Smooth muscle cell (in vitro differentiated cells): ENCODE results near the gene ALOX15B. TPM values are rescaled to one million over a fixed set of nuclear protein-coding genes. Genes with fewer than 3 reads are reported as not detected.

Experiments
- DNase-seq: peaks from one replicate; lab custom pipeline; 2025; ENCODE audit not compliant: unreplicated experiment; lab: John Stamatoyannopoulos, UW
- H2AFZ ChIP-seq: fragments of 200-600 bp; sonication (generic); 2 replicates; pipeline ENCODE4 v1.6.0; 2016; ENCODE audit warnings: antibody characterized with exemption, low read depth, mild to moderate bottlenecking
- H3F3A ChIP-seq: fragments of 200-600 bp; sonication (generic); 2 replicates; pipeline ENCODE4 v1.6.0; 2017; ENCODE audit warnings: antibody characterized with exemption, low read depth
- H3K27ac ChIP-seq: fragments of 200-600 bp; sonication (generic); 2 replicates; pipeline ENCODE4 v1.5.1; 2016; ENCODE audit warnings: low read depth, mild to moderate bottlenecking
- H3K27me3 ChIP-seq: fragments of 200-600 bp; sonication (generic); 2 replicates; pipeline ENCODE4 v1.6.1; 2016; ENCODE audit warnings: low read depth, mild to moderate bottlenecking
- H3K36me3 ChIP-seq: fragments of 200-600 bp; sonication (generic); 2 replicates; pipeline ENCODE4 v1.5.1; 2016; ENCODE audit warnings: low read depth
- H3K4me1 ChIP-seq: fragments of 200-600 bp; sonication (generic); 2 replicates; pipeline ENCODE4 v1.5.1; 2016; ENCODE audit warnings: low read depth
- H3K4me2 ChIP-seq: fragments of 200-600 bp; sonication (generic); 2 replicates; pipeline ENCODE4 v1.6.0; 2016; ENCODE audit warnings: mild to moderate bottlenecking
- H3K4me3 ChIP-seq: fragments of 200-600 bp; sonication (generic); 2 replicates; pipeline ENCODE4 v1.5.1; 2016; ENCODE audit warnings: mild to moderate bottlenecking
- H3K79me2 ChIP-seq: fragments of 200-600 bp; sonication (generic); 2 replicates; pipeline ENCODE4 v1.6.0; 2016; ENCODE audit warnings: low read depth, mild to moderate bottlenecking
- H3K9ac ChIP-seq: fragments of 200-600 bp; sonication (generic); 2 replicates; pipeline ENCODE4 v1.6.0; 2016; ENCODE audit warnings: low read depth
- H3K9me3 ChIP-seq: fragments of 200-600 bp; sonication (generic); replicated peaks from 2 replicates; pipeline ENCODE4 v1.5.1; 2016; ENCODE audit warnings: low read depth
- H4K20me1 ChIP-seq: fragments of 200-600 bp; sonication (generic); 2 replicates; pipeline ENCODE4 v1.6.0; 2016; ENCODE audit warnings: low read depth
- WGBS: methylation state at CpG from one replicate; pipeline ENCODE4 v1.1.7; 2016; ENCODE audit warnings: low lambda C conversion rate; 5-methylcytosine and 5-hydroxymethylcytosine counted together
- polyA plus RNA-seq: library from polyadenylated mRNA; unstranded; fragments of >200 nt; fragmentation: Nextera tagmentation; extraction: Ambion mirVana; gene quantifications from 2 replicates; pipeline ENCODE4 v1.2.1, GENCODE V29; 2016
- total RNA-seq: library from RNA; depleted of rRNA; stranded (reverse); fragments of >200 nt; gene quantifications from 2 replicates; pipeline ENCODE4 v1.2.3, GENCODE V29; 2014
- TF ChIP-seq, protein P1 (sequence below): fragments of 200-600 bp; sonication (generic); IDR thresholded peaks from 2 replicates; pipeline ENCODE4 v1.5.1; 2017; ENCODE audit warnings: borderline replicate concordance, mild to moderate bottlenecking, antibody characterized with exemption; ENCODE audit not compliant: insufficient read depth, poor library complexity, severe bottlenecking

Gene ALOX15B
- total and polyA plus RNA-seq, 2 experiments from 2014 or later, result 0.27 to 0.69 TPM

DNA sequence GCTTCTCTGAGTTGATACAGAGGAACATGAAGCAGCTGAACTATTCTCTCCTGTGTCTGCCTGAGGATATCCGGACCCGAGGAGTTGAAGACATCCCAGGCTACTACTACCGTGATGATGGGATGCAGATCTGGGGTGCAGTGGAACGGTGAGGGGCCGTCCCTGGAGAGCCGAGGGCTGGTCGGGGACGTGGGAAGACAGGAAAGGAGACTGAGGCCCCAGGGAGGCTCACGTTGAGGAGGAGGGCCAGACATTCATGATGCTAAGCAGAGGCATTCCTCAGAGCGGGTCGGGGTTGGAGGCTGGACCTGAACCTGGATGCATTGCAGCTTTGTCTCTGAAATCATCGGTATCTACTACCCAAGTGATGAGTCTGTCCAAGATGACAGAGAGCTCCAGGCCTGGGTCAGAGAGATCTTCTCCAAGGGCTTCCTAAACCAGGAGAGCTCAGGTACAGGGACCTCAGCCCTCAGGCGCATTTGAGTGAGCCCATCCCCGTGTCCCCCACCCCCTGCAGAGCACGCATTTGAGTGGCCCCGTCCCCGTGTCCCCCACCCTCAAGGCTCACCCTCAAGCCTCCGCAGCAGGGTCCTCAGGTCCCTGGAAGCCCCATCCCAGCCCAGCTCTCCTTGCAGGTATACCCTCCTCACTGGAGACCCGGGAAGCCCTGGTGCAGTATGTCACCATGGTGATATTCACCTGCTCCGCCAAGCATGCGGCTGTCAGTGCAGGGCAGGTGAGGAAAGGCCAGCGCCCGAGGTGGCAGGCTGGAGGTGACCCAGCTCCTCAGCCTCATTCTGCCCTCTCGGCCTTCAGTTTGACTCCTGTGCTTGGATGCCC lies 8.3 kb downstream of the ALOX15B start:
- H3K4me3 ChIP-seq, result no peak overlapping the region
- TF ChIP-seq, protein P1, sequence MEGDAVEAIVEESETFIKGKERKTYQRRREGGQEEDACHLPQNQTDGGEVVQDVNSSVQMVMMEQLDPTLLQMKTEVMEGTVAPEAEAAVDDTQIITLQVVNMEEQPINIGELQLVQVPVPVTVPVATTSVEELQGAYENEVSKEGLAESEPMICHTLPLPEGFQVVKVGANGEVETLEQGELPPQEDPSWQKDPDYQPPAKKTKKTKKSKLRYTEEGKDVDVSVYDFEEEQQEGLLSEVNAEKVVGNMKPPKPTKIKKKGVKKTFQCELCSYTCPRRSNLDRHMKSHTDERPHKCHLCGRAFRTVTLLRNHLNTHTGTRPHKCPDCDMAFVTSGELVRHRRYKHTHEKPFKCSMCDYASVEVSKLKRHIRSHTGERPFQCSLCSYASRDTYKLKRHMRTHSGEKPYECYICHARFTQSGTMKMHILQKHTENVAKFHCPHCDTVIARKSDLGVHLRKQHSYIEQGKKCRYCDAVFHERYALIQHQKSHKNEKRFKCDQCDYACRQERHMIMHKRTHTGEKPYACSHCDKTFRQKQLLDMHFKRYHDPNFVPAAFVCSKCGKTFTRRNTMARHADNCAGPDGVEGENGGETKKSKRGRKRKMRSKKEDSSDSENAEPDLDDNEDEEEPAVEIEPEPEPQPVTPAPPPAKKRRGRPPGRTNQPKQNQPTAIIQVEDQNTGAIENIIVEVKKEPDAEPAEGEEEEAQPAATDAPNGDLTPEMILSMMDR, result no peak
- H4K20me1 ChIP-seq, result no peaks in the 10 kb centered on the region
- H3K4me1 ChIP-seq, result no peaks in the 10 kb centered on the region
- peaks cover 4% of the 10 kb centered on the region for H3K27me3 ChIP-seq
- H3K9me3 ChIP-seq, result no peaks in the 10 kb centered on the region
- no peaks in the 10 kb centered on the region for H3F3A ChIP-seq
- H3K36me3 ChIP-seq, result no peaks in the 10 kb centered on the region
- DNase-seq, result no peak
- H3K79me2 ChIP-seq, result no peaks in the 10 kb centered on the region
- H3K9ac ChIP-seq, result no peak overlapping the region
- H3K27ac ChIP-seq, result no peak overlapping the region
- H2AFZ ChIP-seq, result no peak overlapping the region
- H3K4me2 ChIP-seq, result no peak overlapping the region
- WGBS, result 91% methylated on average over 24 of the region's 24 CpGs

DNA sequence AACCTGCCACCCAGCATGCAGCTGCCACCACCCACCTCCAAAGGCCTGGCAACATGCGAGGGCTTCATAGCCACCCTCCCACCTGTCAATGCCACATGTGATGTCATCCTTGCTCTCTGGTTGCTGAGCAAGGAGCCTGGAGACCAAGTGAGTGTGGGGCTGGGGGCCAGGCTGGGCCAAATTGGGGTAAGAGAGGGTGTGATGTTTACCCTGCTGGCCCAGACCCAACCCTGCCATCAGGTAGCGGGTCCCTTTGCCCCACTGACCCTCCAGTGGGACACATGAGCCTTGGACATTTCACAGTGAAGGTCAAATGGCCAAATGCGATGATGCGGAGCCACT lies 8.9 kb downstream of the ALOX15B start:
- Histone ChIP-seq H3K9me3 (no peaks in the 10 kb centered on the region), H3F3A (no peaks in the 10 kb centered on the region), H3K4me2 (no peak overlapping the region), H3K4me1 (no peaks in the 10 kb centered on the region), H3K27me3 (peaks cover 4% of the 10 kb centered on the region), H3K36me3 (no peaks in the 10 kb centered on the region), H3K4me3 (no peak overlapping the region), H2AFZ (no peak overlapping the region), H3K79me2 (no peaks in the 10 kb centered on the region), H3K27ac (no peak overlapping the region), H4K20me1 (no peaks in the 10 kb centered on the region), H3K9ac (no peak overlapping the region)
- TF ChIP-seq, protein P1, result no peak
- DNase-seq, result no peak
- 96% methylated on average over 4 of the region's 4 CpGs for WGBS

DNA sequence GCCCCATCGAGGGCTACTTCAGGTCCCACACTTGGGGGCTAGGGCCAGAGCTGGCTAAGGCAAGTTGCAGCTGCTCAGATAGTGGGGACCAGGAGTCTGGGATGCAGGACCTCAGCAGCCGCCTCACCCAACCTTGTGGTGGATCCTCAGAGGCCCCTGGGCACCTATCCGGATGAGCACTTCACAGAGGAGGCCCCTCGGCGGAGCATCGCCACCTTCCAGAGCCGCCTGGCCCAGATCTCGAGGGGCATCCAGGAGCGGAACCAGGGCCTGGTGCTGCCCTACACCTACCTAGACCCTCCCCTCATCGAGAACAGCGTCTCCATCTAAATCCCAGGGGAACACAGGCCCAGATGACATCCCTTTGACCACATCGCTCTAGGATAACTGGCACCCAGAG lies 9.4 kb downstream of the ALOX15B start:
- Histone ChIP-seq H3K36me3 (no peaks in the 10 kb centered on the region), H4K20me1 (no peaks in the 10 kb centered on the region), H3K9ac (no peak overlapping the region), H2AFZ (no peak overlapping the region), H3K9me3 (no peaks in the 10 kb centered on the region), H3K79me2 (no peaks in the 10 kb centered on the region), H3K27ac (no peak overlapping the region), H3K4me1 (no peaks in the 10 kb centered on the region), H3K4me2 (no peak overlapping the region), H3K27me3 (peaks cover 4% of the 10 kb centered on the region), H3F3A (no peaks in the 10 kb centered on the region), H3K4me3 (no peak overlapping the region)
- 91% methylated on average over 12 of the region's 12 CpGs for WGBS
- TF ChIP-seq, protein P1, result no peak
- DNase-seq, result no peak

DNA sequence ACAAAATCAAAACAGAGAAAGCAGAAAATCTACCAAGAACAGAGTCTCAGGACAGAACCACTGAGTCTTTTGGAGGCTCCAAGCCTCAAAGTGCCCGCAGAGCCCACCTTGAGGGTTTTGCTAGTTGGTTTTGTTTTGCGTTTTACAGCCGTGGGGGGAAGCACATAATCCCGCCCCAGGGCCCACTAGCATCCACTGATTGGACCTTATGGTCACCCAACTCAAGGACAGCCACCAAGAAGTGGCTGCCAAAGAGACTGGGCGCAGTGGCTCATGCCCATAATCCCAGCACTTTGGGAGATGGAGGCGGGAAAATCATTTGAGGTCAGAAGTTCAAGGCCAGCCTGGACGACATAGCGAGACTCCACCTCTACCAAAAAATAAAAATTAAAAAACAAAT lies 9.9 kb downstream of the ALOX15B start:
- Histone ChIP-seq H3K9ac (no peak overlapping the region), H3K4me2 (no peak overlapping the region), H3K79me2 (no peaks in the 10 kb centered on the region), H3K36me3 (no peaks in the 10 kb centered on the region), H4K20me1 (no peaks in the 10 kb centered on the region), H2AFZ (no peak overlapping the region), H3K9me3 (no peaks in the 10 kb centered on the region), H3K27me3 (peaks cover 4% of the 10 kb centered on the region), H3F3A (no peaks in the 10 kb centered on the region), H3K27ac (no peak overlapping the region), H3K4me3 (no peak overlapping the region), H3K4me1 (no peaks in the 10 kb centered on the region)
- TF ChIP-seq, protein P1, result no peak
- DNase-seq, result no peak
- 96% methylated on average over 8 of the region's 8 CpGs for WGBS
